Liver (tissue), 9 donors: ENCODE data around the gene GTPBP1. TPM values are rescaled to one million over a fixed set of nuclear protein-coding genes. Genes with fewer than 3 reads are reported as not detected.

Source experiments
- DNase-seq: peaks from one replicate; pipeline ENCODE4 v3.0.0-alpha.2; 2017; ENCODE audit warnings: low spot score
- H3K27ac ChIP-seq, 2 donors: one replicate each; pipeline ENCODE4 v1.7.0; 2013; ENCODE audit warnings: inconsistent platforms in 2 of 2, low read length in 2 of 2, control low read depth in 1 of 2, low read depth in 1 of 2, mild to moderate bottlenecking in 1 of 2
- H3K27me3 ChIP-seq, 4 donors: one replicate each; pipeline versions ENCODE4 v1.6.1 to v1.7.0; 2013; ENCODE audit warnings: low read length in 3 of 4, inconsistent platforms in 1 of 4, mild to moderate bottlenecking in 1 of 4, moderate library complexity in 1 of 4; ENCODE audit not compliant: control insufficient read depth in 4 of 4, insufficient read depth in 4 of 4
- H3K36me3 ChIP-seq, 4 donors: one replicate each; pipeline versions ENCODE4 v1.6.1 to v1.7.0; 2013; ENCODE audit warnings: low read length in 3 of 4, mild to moderate bottlenecking in 3 of 4, low read depth in 1 of 4, moderate library complexity in 1 of 4; ENCODE audit not compliant: control insufficient read depth in 4 of 4, insufficient read depth in 3 of 4
- H3K4me1 ChIP-seq, 4 donors: one replicate each; pipeline versions ENCODE4 v1.6.1 to v1.7.0; 2013; ENCODE audit warnings: low read length in 3 of 4, mild to moderate bottlenecking in 3 of 4, moderate library complexity in 1 of 4; ENCODE audit not compliant: control insufficient read depth in 4 of 4, insufficient read depth in 4 of 4
- H3K4me3 ChIP-seq, 3 donors: one replicate each; pipeline versions ENCODE4 v1.6.1 to v1.7.0; 2013; ENCODE audit warnings: low read length in 3 of 3, control low read depth in 1 of 3, low read depth in 1 of 3, mild to moderate bottlenecking in 1 of 3
- H3K9ac ChIP-seq, 2 donors: one replicate each; pipeline ENCODE4 v1.7.0; 2013; ENCODE audit warnings: low read length in 2 of 2, mild to moderate bottlenecking in 2 of 2, moderate library complexity in 2 of 2, control low read depth in 1 of 2, low read depth in 1 of 2
- H3K9me3 ChIP-seq, 4 donors: one replicate each; pipeline versions ENCODE4 v1.6.1 to v1.7.0; 2013; ENCODE audit warnings: low read length in 3 of 4; ENCODE audit not compliant: control insufficient read depth in 4 of 4
- EGR1 ChIP-seq, 2 donors: IDR thresholded peaks; 2 replicates each; pipeline ENCODE4 v1.6.1; 2016 to 2018; ENCODE audit warnings: antibody characterized with exemption in 2 of 2, low read depth in 2 of 2
- FOXA1 ChIP-seq: IDR thresholded peaks from 2 replicates; pipeline ENCODE4 v1.6.1; 2016; ENCODE audit warnings: antibody characterized with exemption
- FOXA2 ChIP-seq: IDR thresholded peaks from 2 replicates; pipeline ENCODE4 v1.6.1; 2016; ENCODE audit warnings: antibody characterized with exemption
- GABPA ChIP-seq, 2 donors: IDR thresholded peaks in 1 of 2; conservative IDR thresholded peaks in 1 of 2; 2 replicates each; pipeline ENCODE4 v1.6.1; 2016; ENCODE audit warnings: antibody characterized with exemption in 2 of 2, mild to moderate bottlenecking in 1 of 2, moderate library complexity in 1 of 2
- HNF4A ChIP-seq, 2 donors: conservative IDR thresholded peaks; 2 replicates each; pipeline ENCODE4 v1.6.1; 2016; ENCODE audit warnings: antibody characterized with exemption in 2 of 2, mild to moderate bottlenecking in 2 of 2
- HNF4G ChIP-seq: IDR thresholded peaks from 2 replicates; pipeline ENCODE4 v1.6.1; 2016; ENCODE audit warnings: antibody characterized with exemption
- JUND ChIP-seq, 2 donors: IDR thresholded peaks; 2 replicates each; pipeline ENCODE4 v1.6.1; 2016; ENCODE audit warnings: antibody characterized with exemption in 2 of 2
- NR2F2 ChIP-seq: IDR thresholded peaks from 2 replicates; pipeline ENCODE4 v1.6.1; 2016; ENCODE audit warnings: antibody characterized with exemption
- RAD21 ChIP-seq, 2 donors: IDR thresholded peaks; 2 replicates each; pipeline ENCODE4 v1.6.1; 2016; ENCODE audit warnings: antibody characterized with exemption in 2 of 2, mild to moderate bottlenecking in 2 of 2
- RXRA ChIP-seq, 2 donors: IDR thresholded peaks; 2 replicates each; pipeline ENCODE4 v1.6.1; 2017 to 2018; ENCODE audit warnings: antibody characterized with exemption in 2 of 2, mild to moderate bottlenecking in 1 of 2
- SP1 ChIP-seq: IDR thresholded peaks from 2 replicates; pipeline ENCODE4 v1.6.1; 2018; ENCODE audit warnings: antibody characterized with exemption, mild to moderate bottlenecking
- TAF1 ChIP-seq: conservative IDR thresholded peaks from 2 replicates; pipeline ENCODE4 v1.6.1; 2016; ENCODE audit warnings: antibody characterized with exemption, mild to moderate bottlenecking
- YY1 ChIP-seq: IDR thresholded peaks from 2 replicates; pipeline ENCODE4 v1.6.1; 2016; ENCODE audit warnings: antibody characterized with exemption, mild to moderate bottlenecking
- WGBS: extraction: QIAGEN DNeasy Blood & Tissue Kit; methylation state at CpG from one replicate; pipeline ENCODE4 v1.1.7; 2013; 5-methylcytosine and 5-hydroxymethylcytosine counted together
- polyA plus RNA-seq, 2 donors: library from polyadenylated mRNA; stranded (reverse) in 1 of 2; unstranded in 1 of 2; fragments of 200-250 nt in 1 of 2; fragments of >200 nt in 1 of 2; fragmentation: Nextera tagmentation in 1 of 2; extraction: Ambion mirVana in 1 of 2; gene quantifications; one replicate each; pipeline versions ENCODE4 v1.2.1 to v1.2.3, GENCODE V29; 2013 to 2015
- total RNA-seq, 2 donors: library from RNA; depleted of rRNA; stranded (reverse); fragments of >200 nt; gene quantifications; one replicate each; pipeline ENCODE4 v1.2.3, GENCODE V29; 2014
- TF ChIP-seq, protein P1 (sequence below): IDR thresholded peaks from 2 replicates; pipeline ENCODE4 v1.6.1; 2016; ENCODE audit warnings: antibody characterized with exemption
- TF ChIP-seq, protein P2 (sequence below): IDR thresholded peaks from 2 replicates; pipeline ENCODE4 v1.6.1; 2016; ENCODE audit warnings: antibody characterized with exemption
- TF ChIP-seq, protein P3 (sequence below): IDR thresholded peaks from 2 replicates; pipeline ENCODE4 v1.6.1; 2016; ENCODE audit warnings: antibody characterized with exemption, mild to moderate bottlenecking
- TF ChIP-seq, protein P4 (sequence below): fragments of 150-350 bp; IDR thresholded peaks from 2 replicates; pipeline ENCODE4 v1.5.1; 2017; ENCODE audit warnings: improper control_type of control experiment, low read depth, low read length; ENCODE audit not compliant: missing input control
- TF ChIP-seq, protein P5 (sequence below): IDR thresholded peaks from 2 replicates; pipeline ENCODE4 v1.6.1; 2016; ENCODE audit warnings: antibody characterized with exemption
- donor health status: healthy.
- donor health status: healthy.
- donor health status: healthy.
- donor health status: healthy.
- donor health status: healthy.

GTPBP1 gene
- total RNA-seq (10 to 100 TPM; 24.3 to 56.3 TPM), polyA plus RNA-seq (1 to 10 TPM; 5.3 to 7.8 TPM)

DNA sequence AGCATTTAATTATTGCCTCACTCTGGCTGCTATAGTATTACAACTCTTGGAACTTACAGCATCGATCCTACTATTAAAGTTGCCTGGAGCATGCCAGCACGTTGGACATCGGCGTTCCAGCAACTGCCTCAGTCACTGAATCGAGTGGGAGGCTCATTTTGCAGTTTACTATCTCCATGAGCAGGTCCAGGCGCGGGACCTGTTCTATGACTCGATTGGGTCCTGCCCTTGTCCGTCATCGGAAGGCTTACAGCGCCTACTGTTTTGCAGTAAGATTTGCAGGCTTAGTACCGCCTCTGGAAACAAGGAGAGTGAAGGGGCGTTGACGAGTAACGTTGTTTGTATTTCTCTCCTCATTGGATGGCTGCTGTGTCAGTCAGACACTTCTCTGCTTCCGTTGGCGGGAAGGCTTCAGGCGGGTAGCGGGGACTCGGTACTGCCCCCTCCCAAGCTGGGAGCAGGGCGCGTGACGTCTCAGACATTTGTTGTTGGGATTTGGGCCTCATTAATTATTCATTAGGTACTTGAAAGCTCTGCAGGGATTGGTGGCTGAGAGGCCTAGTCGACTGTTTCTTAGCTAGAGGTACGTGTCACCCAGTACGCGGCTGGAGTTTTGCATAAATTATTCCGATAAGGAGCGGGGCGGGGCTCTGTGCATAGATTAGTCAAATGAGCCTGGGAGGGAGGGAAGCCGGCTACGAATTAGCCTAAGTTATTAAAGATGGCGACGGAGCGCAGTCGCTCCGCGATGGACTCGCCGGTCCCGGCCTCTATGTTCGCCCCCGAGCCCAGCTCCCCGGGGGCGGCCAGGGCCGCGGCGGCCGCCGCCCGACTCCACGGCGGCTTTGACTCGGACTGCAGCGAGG is at the start of gene GTPBP1:
TSS of gene GTPBP1 (plus strand) at position 710 of the 866 bp plus-strand sequence. CDS start at position 722, 12 bp downstream.
- peaks cover 0 to 34% (median 19%) of the 10 kb centered on the region in 4 donors for H3K4me1 ChIP-seq
- no peaks in the 10 kb centered on the region for H3K9me3 ChIP-seq
- WGBS, result under 1% methylated on average over 55 of the region's 55 CpGs
- peaks cover 0 to 4% (median 3%) of the 10 kb centered on the region in 4 donors for H3K36me3 ChIP-seq
- peak within 1 kb of the TSS; percentile 87 to 96 for H3K9ac ChIP-seq
- H3K27ac ChIP-seq, result peak within 1 kb of the TSS; percentile 95 to 97
- H3K4me3 ChIP-seq, result peak within 1 kb of the TSS; percentile 75 to 93 (median 93)
- peak; percentile 94 for DNase-seq
- TF ChIP-seq RAD21 (IDR thresholded peaks at IDR 0.05) (no peak), FOXA2 (no peak), HNF4G (no peak), NR2F2 (no peak), GABPA (IDR thresholded peaks at IDR 0.05 in 1 of 2, conservative IDR thresholded peaks at IDR 0.05 in 1 of 2) (peak; percentile 64 to 84), SP1 (peak; percentile 99), JUND (IDR thresholded peaks at IDR 0.05) (peak; percentile 68 to 83), YY1 (peak; percentile 95), HNF4A (conservative IDR thresholded peaks at IDR 0.05) (peak in 1 of 2 donors; percentile 3), FOXA1 (no peak), EGR1 (IDR thresholded peaks at IDR 0.05; ENCODE audit: low read depth in 2 of 2) (peak; percentile 38 to 52), RXRA (IDR thresholded peaks at IDR 0.05) (peak; percentile 32 to 47), TAF1 (peak; percentile 78)
- TF ChIP-seq, protein P1, sequence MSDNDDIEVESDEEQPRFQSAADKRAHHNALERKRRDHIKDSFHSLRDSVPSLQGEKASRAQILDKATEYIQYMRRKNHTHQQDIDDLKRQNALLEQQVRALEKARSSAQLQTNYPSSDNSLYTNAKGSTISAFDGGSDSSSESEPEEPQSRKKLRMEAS, result peak; percentile 72
- TF ChIP-seq, protein P2, sequence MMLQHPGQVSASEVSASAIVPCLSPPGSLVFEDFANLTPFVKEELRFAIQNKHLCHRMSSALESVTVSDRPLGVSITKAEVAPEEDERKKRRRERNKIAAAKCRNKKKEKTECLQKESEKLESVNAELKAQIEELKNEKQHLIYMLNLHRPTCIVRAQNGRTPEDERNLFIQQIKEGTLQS, result no peak
- TF ChIP-seq, protein P3, sequence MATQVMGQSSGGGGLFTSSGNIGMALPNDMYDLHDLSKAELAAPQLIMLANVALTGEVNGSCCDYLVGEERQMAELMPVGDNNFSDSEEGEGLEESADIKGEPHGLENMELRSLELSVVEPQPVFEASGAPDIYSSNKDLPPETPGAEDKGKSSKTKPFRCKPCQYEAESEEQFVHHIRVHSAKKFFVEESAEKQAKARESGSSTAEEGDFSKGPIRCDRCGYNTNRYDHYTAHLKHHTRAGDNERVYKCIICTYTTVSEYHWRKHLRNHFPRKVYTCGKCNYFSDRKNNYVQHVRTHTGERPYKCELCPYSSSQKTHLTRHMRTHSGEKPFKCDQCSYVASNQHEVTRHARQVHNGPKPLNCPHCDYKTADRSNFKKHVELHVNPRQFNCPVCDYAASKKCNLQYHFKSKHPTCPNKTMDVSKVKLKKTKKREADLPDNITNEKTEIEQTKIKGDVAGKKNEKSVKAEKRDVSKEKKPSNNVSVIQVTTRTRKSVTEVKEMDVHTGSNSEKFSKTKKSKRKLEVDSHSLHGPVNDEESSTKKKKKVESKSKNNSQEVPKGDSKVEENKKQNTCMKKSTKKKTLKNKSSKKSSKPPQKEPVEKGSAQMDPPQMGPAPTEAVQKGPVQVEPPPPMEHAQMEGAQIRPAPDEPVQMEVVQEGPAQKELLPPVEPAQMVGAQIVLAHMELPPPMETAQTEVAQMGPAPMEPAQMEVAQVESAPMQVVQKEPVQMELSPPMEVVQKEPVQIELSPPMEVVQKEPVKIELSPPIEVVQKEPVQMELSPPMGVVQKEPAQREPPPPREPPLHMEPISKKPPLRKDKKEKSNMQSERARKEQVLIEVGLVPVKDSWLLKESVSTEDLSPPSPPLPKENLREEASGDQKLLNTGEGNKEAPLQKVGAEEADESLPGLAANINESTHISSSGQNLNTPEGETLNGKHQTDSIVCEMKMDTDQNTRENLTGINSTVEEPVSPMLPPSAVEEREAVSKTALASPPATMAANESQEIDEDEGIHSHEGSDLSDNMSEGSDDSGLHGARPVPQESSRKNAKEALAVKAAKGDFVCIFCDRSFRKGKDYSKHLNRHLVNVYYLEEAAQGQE, result peak; percentile 36
- TF ChIP-seq, protein P4, sequence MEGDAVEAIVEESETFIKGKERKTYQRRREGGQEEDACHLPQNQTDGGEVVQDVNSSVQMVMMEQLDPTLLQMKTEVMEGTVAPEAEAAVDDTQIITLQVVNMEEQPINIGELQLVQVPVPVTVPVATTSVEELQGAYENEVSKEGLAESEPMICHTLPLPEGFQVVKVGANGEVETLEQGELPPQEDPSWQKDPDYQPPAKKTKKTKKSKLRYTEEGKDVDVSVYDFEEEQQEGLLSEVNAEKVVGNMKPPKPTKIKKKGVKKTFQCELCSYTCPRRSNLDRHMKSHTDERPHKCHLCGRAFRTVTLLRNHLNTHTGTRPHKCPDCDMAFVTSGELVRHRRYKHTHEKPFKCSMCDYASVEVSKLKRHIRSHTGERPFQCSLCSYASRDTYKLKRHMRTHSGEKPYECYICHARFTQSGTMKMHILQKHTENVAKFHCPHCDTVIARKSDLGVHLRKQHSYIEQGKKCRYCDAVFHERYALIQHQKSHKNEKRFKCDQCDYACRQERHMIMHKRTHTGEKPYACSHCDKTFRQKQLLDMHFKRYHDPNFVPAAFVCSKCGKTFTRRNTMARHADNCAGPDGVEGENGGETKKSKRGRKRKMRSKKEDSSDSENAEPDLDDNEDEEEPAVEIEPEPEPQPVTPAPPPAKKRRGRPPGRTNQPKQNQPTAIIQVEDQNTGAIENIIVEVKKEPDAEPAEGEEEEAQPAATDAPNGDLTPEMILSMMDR, result peak; percentile 25
- TF ChIP-seq, protein P5, sequence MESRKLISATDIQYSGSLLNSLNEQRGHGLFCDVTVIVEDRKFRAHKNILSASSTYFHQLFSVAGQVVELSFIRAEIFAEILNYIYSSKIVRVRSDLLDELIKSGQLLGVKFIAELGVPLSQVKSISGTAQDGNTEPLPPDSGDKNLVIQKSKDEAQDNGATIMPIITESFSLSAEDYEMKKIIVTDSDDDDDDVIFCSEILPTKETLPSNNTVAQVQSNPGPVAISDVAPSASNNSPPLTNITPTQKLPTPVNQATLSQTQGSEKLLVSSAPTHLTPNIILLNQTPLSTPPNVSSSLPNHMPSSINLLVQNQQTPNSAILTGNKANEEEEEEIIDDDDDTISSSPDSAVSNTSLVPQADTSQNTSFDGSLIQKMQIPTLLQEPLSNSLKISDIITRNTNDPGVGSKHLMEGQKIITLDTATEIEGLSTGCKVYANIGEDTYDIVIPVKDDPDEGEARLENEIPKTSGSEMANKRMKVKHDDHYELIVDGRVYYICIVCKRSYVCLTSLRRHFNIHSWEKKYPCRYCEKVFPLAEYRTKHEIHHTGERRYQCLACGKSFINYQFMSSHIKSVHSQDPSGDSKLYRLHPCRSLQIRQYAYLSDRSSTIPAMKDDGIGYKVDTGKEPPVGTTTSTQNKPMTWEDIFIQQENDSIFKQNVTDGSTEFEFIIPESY, result peak; percentile 83
- no peaks in the 10 kb centered on the region for H3K27me3 ChIP-seq
